Caco-2 (cell line): ENCODE data around the gene LRRTM2. TPM values are rescaled to one million over a fixed set of nuclear protein-coding genes. Genes with fewer than 3 reads are reported as not detected.
A peak's percentile ranks its signal among the peaks of the same experiment; 100 is the strongest.

Experiments
- BruUV-seq: library from RNA; stranded (reverse); fragments of 400-500 nt; replicated peaks from 2 replicates; lab custom pipeline; 2021; lab: Mats Ljungman, UMichigan
- CTCF ChIA-PET: fragments of 300-600 bp; sonication (Branson Sonifier 250); formaldehyde crosslinking; loops from one replicate; lab custom pipeline; 2022; ENCODE audit warnings: antibody characterized with exemption; lab: Charles Lee
- POLR2A ChIA-PET: fragments of 300-600 bp; sonication (Branson Sonifier 250); formaldehyde crosslinking; loops from one replicate; lab custom pipeline; 2022; ENCODE audit warnings: antibody characterized with exemption; lab: Charles Lee
- DNase-seq, 2 experiments: peaks; one replicate each; pipeline versions ENCODE4 v3.0.0 to v3.0.0-alpha.2; 2020 to 2022
- H3K27me3 ChIP-seq: replicated peaks from 2 replicates; pipeline ENCODE4 v1.6.0; 2011; ENCODE audit warnings: low read length; ENCODE audit not compliant: control insufficient read depth, insufficient read depth
- H3K36me3 ChIP-seq: 2 replicates; pipeline ENCODE4 v1.5.1; 2011; ENCODE audit warnings: low read length; ENCODE audit not compliant: control insufficient read depth, insufficient read depth
- H3K4me1 ChIP-seq: fragments of 250-450 bp; sonication (Bioruptor Pico); 2 replicates; pipeline ENCODE4 v1.5.1; 2020; ENCODE audit warnings: mild to moderate bottlenecking
- H3K4me3 ChIP-seq: 2 replicates; pipeline ENCODE4 v1.5.1; 2011; ENCODE audit warnings: low read depth, mild to moderate bottlenecking, control low read depth, low read length
- H3K9me3 ChIP-seq: fragments of 250-450 bp; sonication (Bioruptor Pico); 2 replicates; pipeline ENCODE4 v1.5.1; 2020; ENCODE audit warnings: mild to moderate bottlenecking, moderate library complexity
- H3K27ac Mint-ChIP-seq: one replicate; pipeline ENCODE4 v1.8.0; 2022; ENCODE audit warnings: mixed read lengths; ENCODE audit not compliant: unreplicated experiment
- H3K27me3 Mint-ChIP-seq: one replicate; pipeline ENCODE4 v1.8.0; 2022; ENCODE audit warnings: mixed read lengths; ENCODE audit not compliant: insufficient read depth, unreplicated experiment
- H3K36me3 Mint-ChIP-seq: one replicate; pipeline ENCODE4 v1.8.0; 2022; ENCODE audit warnings: mild to moderate bottlenecking, mixed read lengths; ENCODE audit not compliant: insufficient read depth, unreplicated experiment
- H3K4me1 Mint-ChIP-seq: one replicate; pipeline ENCODE4 v1.8.0; 2022; ENCODE audit warnings: low read depth, mixed read lengths; ENCODE audit not compliant: unreplicated experiment
- H3K4me3 Mint-ChIP-seq: one replicate; pipeline ENCODE4 v1.8.0; 2022; ENCODE audit warnings: mild to moderate bottlenecking, moderate library complexity, mixed read lengths; ENCODE audit not compliant: unreplicated experiment
- H3K9me3 Mint-ChIP-seq: one replicate; pipeline ENCODE4 v1.8.0; 2022; ENCODE audit warnings: mixed read lengths; ENCODE audit not compliant: unreplicated experiment
- intact Hi-C: fragments of 100-400 bp; cut with micrococcal nuclease; formaldehyde crosslinking; loops from one replicate; pipeline ENCODE4 v1.10.0; 2022; ENCODE audit not compliant: unreplicated experiment
- total RNA-seq: library from RNA; stranded (reverse); gene quantifications from 2 replicates; pipeline ENCODE4 v1.2.3, GENCODE V29; 2022
- TF ChIP-seq, protein P1 (sequence below), 2 experiments: fragments of 200-600 bp in 1 of 2; IDR thresholded peaks; 1 replicate in 1 of 2; 2 replicates in 1 of 2; pipeline versions ENCODE4 v1.5.1 to v1.8.0; 2011 to 2022; ENCODE audit warnings: antibody characterized with exemption in 1 of 2, control low read depth in 1 of 2, inconsistent platforms in 1 of 2, low read depth in 1 of 2, low read length in 1 of 2, mild to moderate bottlenecking in 1 of 2, moderate library complexity in 1 of 2; ENCODE audit not compliant: insufficient read depth in 1 of 2, severe bottlenecking in 1 of 2, unreplicated experiment in 1 of 2

Gene LRRTM2
- total RNA-seq, 1 experiment from 2014 or later: not detected

DNA sequence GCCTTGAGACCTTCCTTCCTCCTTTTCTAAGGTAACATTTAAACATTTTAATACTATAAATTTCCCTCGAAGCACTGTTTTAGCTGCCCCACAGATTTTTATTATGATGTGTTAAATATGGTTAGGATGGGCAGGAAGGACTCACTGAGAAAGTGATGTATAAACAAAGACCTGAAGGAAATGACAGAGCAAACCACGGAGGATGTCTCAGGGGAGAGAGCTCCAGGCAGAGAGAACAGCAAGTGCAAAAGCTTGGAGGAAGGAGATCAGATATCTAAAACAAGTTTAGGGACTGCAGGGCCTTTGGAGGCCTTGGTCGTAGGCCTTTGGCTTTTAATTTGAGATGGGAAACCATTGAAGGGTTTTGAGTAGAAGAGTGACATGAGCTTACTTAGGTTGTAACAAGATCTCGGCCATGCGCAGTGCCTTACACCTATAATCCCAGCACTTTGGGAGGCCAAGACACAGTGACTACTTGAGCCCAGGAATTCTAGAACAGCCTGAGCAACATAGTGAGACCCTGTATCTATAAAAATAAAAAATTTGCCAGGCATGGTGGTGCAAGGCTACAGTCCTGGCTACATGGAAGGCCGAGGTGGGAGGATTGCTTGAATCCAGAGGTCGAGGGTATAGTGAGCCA lies 35.5 kb upstream of the LRRTM2 start:
- BruUV-seq: no TSS peak
- Histone ChIP-seq H3K4me3 (no peak overlapping the region), H3K9me3 (no peaks in the 10 kb centered on the region), H3K27me3 (no peaks in the 10 kb centered on the region), H3K36me3 (peaks cover 4% of the 10 kb centered on the region), H3K4me1 (no peaks in the 10 kb centered on the region)
- no peak for DNase-seq
- Mint-ChIP-seq H3K4me3 (no peak overlapping the region), H3K27ac (peak overlapping the region; percentile 28), H3K9me3 (no peaks in the 10 kb centered on the region), H3K27me3 (no peaks in the 10 kb centered on the region), H3K36me3 (peaks cover 74% of the 10 kb centered on the region), H3K4me1 (no peaks in the 10 kb centered on the region)
- POLR2A ChIA-PET: no interaction called here
- TF ChIP-seq, protein P1, sequence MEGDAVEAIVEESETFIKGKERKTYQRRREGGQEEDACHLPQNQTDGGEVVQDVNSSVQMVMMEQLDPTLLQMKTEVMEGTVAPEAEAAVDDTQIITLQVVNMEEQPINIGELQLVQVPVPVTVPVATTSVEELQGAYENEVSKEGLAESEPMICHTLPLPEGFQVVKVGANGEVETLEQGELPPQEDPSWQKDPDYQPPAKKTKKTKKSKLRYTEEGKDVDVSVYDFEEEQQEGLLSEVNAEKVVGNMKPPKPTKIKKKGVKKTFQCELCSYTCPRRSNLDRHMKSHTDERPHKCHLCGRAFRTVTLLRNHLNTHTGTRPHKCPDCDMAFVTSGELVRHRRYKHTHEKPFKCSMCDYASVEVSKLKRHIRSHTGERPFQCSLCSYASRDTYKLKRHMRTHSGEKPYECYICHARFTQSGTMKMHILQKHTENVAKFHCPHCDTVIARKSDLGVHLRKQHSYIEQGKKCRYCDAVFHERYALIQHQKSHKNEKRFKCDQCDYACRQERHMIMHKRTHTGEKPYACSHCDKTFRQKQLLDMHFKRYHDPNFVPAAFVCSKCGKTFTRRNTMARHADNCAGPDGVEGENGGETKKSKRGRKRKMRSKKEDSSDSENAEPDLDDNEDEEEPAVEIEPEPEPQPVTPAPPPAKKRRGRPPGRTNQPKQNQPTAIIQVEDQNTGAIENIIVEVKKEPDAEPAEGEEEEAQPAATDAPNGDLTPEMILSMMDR (IDR thresholded peaks at IDR 0.05; ENCODE audit: insufficient read depth in 1 of 2, low read depth in 1 of 2, low read length in 1 of 2, severe bottlenecking in 1 of 2, unreplicated experiment in 1 of 2): no peak
- intact Hi-C loops: no loop called here
- CTCF ChIA-PET: no interaction called here

DNA sequence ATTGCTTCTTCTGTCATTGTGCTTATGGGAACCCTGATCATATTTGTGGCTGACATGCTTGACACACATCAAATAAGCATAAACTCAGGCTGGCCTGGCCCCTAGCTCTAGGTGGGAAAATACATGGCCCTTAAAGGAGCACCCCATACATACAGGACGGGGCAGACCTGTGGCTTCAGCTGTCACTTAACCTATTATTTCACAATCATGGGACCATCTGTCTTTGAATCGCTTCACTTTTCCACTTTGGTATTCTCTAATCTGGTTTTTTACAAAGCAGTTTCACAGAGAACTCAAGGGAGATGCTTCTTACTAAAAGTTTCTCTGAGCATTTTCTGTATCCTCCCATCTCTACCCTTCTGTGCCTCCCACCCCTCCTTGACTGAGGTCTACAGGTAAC lies 34.6 kb upstream of the LRRTM2 start:
- TF ChIP-seq, protein P1 (IDR thresholded peaks at IDR 0.05; ENCODE audit: insufficient read depth in 1 of 2, low read depth in 1 of 2, low read length in 1 of 2, severe bottlenecking in 1 of 2, unreplicated experiment in 1 of 2): no peak
- H3K27me3 ChIP-seq: no peaks in the 10 kb centered on the region
- Mint-ChIP-seq H3K9me3 (no peaks in the 10 kb centered on the region), H3K4me3 (no peak overlapping the region), H3K27ac (no peak overlapping the region), H3K4me1 (no peaks in the 10 kb centered on the region), H3K27me3 (no peaks in the 10 kb centered on the region), H3K36me3 (peaks cover 71% of the 10 kb centered on the region)
- peaks cover 4% of the 10 kb centered on the region for H3K36me3 ChIP-seq
- POLR2A ChIA-PET: no interaction called here
- intact Hi-C loops: no loop called here
- no peaks in the 10 kb centered on the region for H3K4me1 ChIP-seq
- H3K4me3 ChIP-seq: no peak overlapping the region
- no peaks in the 10 kb centered on the region for H3K9me3 ChIP-seq
- CTCF ChIA-PET: no interaction called here
- no peak for DNase-seq
- BruUV-seq: no TSS peak

DNA sequence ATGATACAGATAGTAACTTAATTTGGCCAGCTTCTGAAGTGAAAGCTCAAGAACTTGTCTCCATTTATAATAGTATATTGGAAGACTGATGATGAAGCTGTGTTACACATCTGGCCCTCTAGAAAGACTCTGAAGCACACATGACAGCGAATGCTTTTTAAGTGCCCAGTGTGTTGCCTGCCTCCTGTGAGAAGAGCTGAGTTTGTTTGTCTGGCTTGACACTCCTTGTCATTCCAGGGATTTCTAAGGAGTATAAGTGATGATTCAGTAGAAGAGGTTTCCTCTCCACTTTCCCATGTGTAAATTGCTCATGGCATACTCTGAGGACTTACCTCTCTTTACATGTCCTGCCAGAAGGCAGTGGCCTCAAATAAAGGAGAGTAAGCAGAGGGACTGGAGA lies 30.4 kb upstream of the LRRTM2 start:
- peaks cover 3% of the 10 kb centered on the region for H3K36me3 ChIP-seq
- Mint-ChIP-seq H3K27me3 (no peaks in the 10 kb centered on the region), H3K4me3 (no peak overlapping the region), H3K9me3 (no peaks in the 10 kb centered on the region), H3K27ac (no peak overlapping the region), H3K36me3 (peaks cover 85% of the 10 kb centered on the region), H3K4me1 (peaks cover 17% of the 10 kb centered on the region)
- POLR2A ChIA-PET: interaction anchor here (0.5 to 0.6 kb wide), 2 partner anchors 156 to 875 kb away, joined by 3 to 19 read pairs; no protein-coding TSS in a partner anchor
- no peaks in the 10 kb centered on the region for H3K9me3 ChIP-seq
- CTCF ChIA-PET: no interaction called here
- no peak for DNase-seq
- H3K27me3 ChIP-seq: no peaks in the 10 kb centered on the region
- no TSS peak for BruUV-seq
- H3K4me3 ChIP-seq: no peak overlapping the region
- intact Hi-C loops: no loop called here
- no peaks in the 10 kb centered on the region for H3K4me1 ChIP-seq
- TF ChIP-seq, protein P1 (IDR thresholded peaks at IDR 0.05; ENCODE audit: insufficient read depth in 1 of 2, low read depth in 1 of 2, low read length in 1 of 2, severe bottlenecking in 1 of 2, unreplicated experiment in 1 of 2): no peak
